Right ventricle myocardium inferior (tissue), 1 donor: ENCODE results near the gene CYB5D1. TPM values are rescaled to one million over a fixed set of nuclear protein-coding genes. Genes with fewer than 3 reads are reported as not detected.
"Not testable (repeated sequence)": the region's sequence is repeated elsewhere in the genome, so short reads cannot be mapped to it uniquely, and the experiment has no call there.

Experiments
- ATAC-seq: fragments of 200-7000 bp; cut with Tn5 transposase; one replicate; pipeline ENCODE4 v1.9.1; 2020; ENCODE audit warnings: mild to moderate bottlenecking, moderate library complexity
- DNase-seq: peaks from one replicate; pipeline ENCODE4 v3.0.0; 2021; ENCODE audit errors: missing footprints
- intact Hi-C: fragments of 100-400 bp; cut with DNase I; formaldehyde crosslinking; loops from one replicate; pipeline ENCODE4 v1.11.0; 2022
- long read RNA-seq: library from polyadenylated mRNA; unstranded; transcript quantifications from one replicate; pipeline ENCODE4 v2.0.0, GENCODE V29; 2021
- total RNA-seq: library from RNA; stranded (reverse); fragmentation: NEBNext Ultra II Directional; extraction: Animal tissue kit (Norgen Biotek cat#: 25700); gene quantifications from one replicate; pipeline ENCODE4 v1.2.1, GENCODE V29; 2021
- donor health status: DM: no; HTN: yes; CAD: no; lungs with severe emphysema.

CYB5D1 gene
- total RNA-seq, result 21.7 TPM
- long read RNA-seq, transcript CYB5D1-201 (4 exons, 3,509 nt), result major isoform, 5 of 6 reads
- long read RNA-seq, partial matches to known transcripts, result 0 of 6 reads
- long read RNA-seq, other reads (novel, unspliced or antisense), result 0 of 6 reads

DNA sequence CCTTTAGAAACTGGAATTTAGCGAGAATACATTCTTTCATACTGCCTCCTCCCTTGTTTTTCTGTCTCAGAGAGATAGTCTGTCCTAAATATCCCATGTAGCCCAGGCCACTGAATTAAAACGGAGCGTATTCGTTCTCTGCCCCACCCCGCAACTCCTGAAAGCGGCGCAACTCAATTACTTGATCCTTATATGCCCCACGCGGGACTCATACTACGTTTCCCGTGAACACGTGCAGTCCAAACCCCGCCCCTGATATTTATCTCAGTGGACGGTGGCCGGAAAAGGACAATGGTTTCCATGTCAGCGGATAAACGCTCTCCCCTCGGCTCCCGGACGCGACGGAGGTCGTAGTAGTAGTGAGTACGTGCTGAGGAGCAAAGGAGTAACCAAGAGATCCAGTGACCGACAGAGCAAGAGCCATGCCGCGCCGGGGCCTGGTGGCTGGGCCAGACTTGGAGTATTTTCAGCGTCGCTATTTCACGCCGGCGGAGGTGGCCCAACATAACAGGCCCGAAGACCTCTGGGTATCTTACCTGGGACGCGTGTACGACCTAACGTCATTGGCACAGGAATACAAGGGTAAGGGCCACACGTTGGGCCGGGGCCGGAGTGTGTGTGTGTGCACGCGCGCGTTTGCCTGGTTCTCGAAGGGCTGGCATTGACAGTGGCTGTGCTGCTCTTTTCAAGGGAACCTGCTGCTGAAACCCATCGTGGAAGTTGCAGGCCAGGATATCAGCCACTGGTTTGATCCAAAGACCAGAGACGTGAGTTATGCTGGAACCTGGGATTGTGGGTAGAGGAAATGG is at the start of gene CYB5D1:
Gene CYB5D1 (plus strand): TSS at position 291 of the 809 bp plus-strand sequence. CDS start 132 bp downstream, at position 423.
- peak; percentile 68 for ATAC-seq
- peak; percentile 93 for DNase-seq
- intact Hi-C loops, result loop anchor here (1.0 to 10.0 kb wide), 7 partner anchors 15 to 616 kb away; partner anchors contain the start of genes CD68, CHD3, CNTROB and GABARAP

DNA sequence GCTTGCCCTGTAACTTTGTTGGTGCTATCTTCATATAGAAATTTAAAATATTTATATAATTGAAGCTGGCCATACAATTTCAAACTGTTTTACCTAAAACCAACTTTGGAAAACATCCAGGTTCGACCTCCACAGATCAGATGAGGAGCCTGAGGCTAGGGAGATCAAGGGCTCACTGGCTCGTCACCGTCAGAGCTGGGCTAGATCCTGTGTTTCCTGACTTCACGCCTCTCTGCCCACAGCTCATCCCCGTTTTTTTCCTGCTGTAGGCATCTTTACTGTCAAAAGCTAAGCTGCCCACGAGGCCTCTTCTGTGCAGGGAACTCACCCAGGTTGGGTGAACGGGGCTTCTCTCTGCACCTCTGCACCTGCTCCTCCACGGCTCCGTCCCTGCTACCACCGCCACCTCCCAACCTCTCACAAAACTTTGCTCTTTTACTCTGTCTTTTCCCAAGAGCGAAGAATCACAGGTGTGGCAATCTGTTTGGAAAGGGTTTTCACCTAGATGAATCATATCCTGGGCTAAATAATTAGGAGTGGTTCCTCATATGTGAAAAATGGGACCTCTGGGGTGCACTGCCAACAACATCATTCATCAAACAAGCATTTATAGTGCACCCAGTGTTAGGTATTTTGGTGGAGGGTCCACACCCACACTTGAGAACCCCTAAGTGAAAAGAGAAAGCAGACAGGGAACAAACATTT is 48.6 kb upstream of the CYB5D1 start:
- intact Hi-C loops, result no loop called here
- DNase-seq (no peak), ATAC-seq (no peak)

- ATAC-seq, DNase-seq, intact Hi-C loops: not testable (repeated sequence)
Measured at GRCh38 chr17:7809791-7810343, 47.9 kb upstream of the CYB5D1 start.

GRCh38 chr17:7811251-7811650 is 46.6 kb upstream of the CYB5D1 start:
- intact Hi-C loops, result no loop called here
- ATAC-seq, result no peak

DNA sequence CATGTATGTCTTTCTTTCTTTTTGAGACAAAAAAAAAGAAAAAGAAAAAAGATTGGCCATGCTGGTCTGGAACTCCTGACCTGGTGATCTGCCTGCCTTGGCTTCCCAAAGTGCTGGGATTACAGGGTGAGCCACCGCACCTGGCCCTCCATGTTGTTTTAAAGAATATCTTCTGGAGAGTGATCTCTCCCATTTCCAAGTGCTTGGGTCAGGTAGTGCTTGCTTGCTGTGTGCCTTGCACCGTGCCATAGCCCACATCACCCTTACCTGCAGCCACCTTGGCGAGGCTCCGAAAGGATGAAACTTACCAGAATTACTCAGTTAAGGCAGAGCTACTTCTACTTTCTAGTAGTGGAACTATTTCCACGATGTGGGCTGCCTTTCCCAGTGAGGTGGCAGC is 42.8 kb upstream of the CYB5D1 start:
- intact Hi-C loops, result no loop called here
- ATAC-seq (no peak), DNase-seq (no peak)

More at GRCh38 chr17:7811251-7811650, 46.6 kb upstream of the CYB5D1 start:
- DNase-seq, result no peak

DNA sequence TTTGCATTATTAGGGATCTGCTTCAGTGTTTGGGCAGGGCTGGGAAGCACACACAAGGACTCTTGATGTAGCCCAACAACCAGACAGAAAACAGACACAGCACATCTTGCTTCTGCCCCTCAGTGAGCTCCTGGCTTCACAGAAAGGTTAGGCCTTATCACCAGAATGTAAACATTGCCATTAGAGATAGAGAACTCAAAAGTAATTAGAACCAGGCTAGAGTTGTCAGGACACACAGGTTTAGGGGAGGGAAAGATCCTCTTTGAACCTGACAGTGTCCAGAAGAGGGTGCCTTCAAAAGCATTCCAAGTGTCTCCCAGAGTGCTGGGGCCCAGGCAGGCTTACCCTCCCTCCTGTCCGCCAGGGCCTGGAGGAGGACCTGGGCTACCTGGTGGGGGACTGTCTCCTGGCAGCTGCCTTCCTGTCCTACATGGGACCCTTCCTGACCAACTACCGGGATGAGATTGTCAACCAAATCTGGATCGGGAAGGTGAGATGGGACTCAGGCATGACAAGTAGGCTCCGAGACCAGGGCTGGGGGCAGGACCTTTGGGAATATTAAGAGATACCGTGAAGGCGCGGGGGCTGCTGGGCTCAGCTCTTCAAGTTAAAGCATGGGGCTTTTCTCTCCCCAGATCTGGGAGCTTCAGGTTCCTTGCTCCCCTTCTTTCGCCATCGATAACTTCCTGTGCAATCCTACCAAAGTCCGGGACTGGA is 40.7 kb upstream of the CYB5D1 start:
- intact Hi-C loops, result no loop called here
- no peak for ATAC-seq
- DNase-seq, result no peak

DNA sequence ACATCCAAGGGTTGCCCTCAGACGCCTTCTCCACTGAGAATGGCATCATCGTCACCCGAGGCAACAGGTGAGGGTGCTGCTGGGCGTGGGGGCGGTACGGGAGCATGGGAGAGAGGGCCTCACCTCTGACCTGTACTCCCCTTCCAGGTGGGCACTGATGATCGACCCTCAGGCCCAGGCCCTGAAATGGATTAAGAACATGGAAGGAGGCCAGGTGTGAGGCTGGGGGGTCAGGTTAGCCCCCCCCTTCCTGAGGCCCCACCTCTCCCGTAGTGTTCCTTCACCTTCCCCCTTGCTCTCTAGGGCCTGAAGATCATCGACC is 40.2 kb upstream of the CYB5D1 start:
- DNase-seq (no peak), ATAC-seq (no peak)
- intact Hi-C loops, result no loop called here

GRCh38 chr17:7818026-7818425 is 39.8 kb upstream of the CYB5D1 start:
- intact Hi-C loops, result no loop called here
- DNase-seq, result no peak
- no peak for ATAC-seq

DNA sequence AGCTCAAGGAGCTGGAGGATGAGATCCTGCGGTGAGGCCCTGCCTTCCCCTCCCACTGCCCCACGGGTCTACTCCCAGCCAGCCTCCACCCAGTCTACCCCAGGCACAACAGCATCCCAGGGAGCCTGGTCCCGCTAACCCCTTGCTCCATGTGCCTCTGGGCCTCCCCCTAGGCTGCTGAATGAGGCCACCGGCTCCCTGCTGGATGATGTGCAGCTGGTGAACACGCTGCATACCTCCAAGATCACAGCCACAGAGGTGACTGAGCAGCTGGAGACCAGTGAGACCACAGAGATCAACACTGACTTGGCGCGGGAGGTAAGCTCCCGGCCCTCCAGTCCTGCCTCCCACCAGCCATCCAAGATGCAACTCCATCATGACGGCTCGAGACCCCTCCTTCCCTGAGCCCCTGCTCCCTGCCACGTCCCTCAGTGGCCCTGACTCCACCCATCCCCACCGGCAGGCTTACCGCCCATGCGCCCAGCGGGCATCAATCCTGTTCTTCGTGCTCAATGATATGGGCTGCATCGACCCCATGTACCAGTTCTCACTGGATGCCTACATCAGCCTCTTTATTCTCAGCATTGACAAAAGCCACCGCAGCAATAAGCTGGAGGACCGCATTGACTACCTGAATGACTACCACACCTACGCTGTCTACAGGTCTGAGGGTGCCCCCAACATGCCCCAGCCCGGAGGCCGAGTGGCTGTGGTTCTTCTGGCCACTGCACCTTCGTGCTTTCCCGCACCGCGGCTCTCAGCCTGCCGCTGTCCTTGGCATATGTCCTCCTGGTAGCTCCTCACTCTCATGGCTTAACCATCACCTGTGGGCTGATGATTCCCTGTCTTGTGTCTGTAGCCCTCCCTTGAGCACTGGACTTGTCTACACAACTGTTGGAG is 38.8 kb upstream of the CYB5D1 start:
- ATAC-seq, result no peak
- intact Hi-C loops, result no loop called here
- no peak for DNase-seq

DNA sequence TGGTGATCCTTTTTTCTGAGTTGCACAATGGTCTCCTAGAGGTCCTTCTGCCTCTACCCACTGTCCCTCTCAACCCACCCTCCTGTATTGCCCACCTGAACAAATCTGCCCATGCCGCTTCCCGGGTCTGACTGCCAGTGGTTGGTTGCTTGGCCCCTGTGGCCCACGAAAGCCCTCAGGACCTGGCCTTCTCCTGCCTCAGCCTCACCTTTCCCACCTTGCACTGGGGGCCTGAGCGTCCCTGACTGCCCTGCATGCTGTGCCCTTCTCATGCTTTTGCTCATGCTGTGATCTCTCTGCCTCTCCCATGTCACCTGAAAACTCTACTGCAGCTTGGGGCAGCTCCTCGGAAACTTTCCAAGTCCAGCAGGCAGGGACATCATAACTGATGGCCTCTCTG is 37.6 kb upstream of the CYB5D1 start:
- no peak for DNase-seq
- ATAC-seq, result no peak
- intact Hi-C loops, result loop anchor here (5.0 to 10.0 kb wide), 2 partner anchors 75 to 167 kb away; no protein-coding TSS in a partner anchor

DNA sequence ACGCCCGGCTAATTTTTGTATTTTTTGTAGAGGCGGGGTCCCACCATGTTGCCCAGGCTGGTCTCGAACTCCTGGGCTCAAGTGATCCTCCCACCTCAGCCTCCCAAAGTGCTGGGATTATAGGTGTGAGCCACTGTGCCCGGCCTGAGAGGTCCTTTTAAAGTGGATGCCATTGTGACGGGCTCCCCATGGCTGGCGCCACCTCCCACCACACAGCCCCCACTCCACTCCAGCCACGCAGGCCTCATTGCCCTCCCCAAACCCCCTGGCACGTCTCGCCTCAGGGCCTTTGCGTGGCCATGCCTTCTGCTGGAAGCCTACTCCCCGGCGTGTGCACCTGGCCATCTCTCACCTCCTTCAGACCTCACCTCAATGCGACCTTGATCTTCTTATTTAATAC is 35.7 kb upstream of the CYB5D1 start:
- DNase-seq, result no peak
- intact Hi-C loops, result loop anchor here (1.0 to 10.0 kb wide), 3 partner anchors 29 to 165 kb away; no protein-coding TSS in a partner anchor
- ATAC-seq, result no peak

DNA sequence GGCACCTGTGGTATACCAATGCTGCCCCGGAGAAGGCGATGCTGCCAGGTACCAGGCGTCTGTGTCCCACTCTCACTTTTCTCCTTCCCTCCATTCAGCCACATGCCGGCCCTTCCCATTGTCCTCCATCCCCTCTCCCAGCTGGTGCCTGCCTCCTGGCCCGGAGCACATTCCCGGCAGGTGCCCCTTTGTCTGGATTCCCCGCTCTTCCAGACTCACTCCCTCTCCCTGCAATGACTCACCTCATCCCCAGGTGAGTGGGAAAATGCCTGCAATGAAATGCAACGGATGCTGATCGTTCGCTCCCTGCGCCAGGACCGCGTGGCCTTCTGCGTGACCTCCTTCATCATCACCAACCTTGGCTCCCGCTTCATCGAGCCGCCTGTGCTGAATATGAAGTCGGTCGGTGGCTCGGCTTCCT is 34.2 kb upstream of the CYB5D1 start:
- intact Hi-C loops, result loop anchor here (5.0 to 10.0 kb wide), 2 partner anchors 71 to 164 kb away; no protein-coding TSS in a partner anchor
- DNase-seq, result no peak
- no peak for ATAC-seq

DNA sequence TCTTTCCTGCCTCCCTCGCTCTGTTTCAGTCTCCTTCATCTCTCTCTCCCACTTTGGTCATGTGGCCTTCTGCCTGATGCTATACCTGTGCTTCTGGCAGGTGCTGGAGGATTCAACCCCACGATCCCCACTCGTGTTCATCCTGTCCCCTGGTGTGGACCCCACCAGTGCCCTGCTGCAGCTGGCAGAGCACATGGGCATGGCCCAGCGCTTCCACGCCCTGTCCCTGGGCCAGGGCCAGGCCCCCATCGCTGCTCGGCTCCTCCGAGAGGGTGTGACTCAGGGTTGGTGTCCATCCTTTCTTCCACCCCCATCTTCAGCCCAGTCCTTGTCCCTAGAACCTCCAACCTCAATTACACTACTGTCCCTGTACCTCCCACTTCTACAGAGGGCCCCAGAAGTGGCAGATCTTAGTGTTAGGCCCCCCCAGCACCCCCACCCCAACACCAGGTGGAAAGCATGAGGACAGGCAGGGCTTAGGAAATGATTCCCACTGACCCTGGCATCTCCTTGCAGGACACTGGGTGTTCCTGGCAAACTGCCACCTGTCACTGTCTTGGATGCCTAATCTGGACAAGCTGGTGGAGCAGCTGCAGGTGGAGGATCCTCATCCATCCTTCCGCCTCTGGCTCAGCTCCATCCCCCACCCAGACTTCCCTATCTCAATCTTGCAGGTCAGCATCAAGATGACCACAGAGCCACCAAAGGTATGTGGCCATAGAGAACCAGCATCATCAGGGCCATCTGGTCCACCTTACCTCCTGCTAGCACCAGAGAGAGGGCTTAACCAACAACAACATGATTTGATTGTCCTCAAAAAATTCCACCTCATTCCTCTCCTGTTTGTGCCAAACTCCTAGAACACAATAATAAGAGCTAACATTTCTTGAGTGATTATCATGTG is 33.5 kb upstream of the CYB5D1 start:
- DNase-seq (no peak), ATAC-seq (no peak)
- intact Hi-C loops, result loop anchor here (5.0 to 10.0 kb wide), 2 partner anchors 71 to 163 kb away; no protein-coding TSS in a partner anchor

- intact Hi-C loops, result loop anchor here (10.0 kb wide), 1 partner anchor 69 kb away; no protein-coding TSS in a partner anchor
- ATAC-seq, result no peak
Measured at GRCh38 chr17:7825206-7825990, 32.4 kb upstream of the CYB5D1 start.

GRCh38 chr17:7830616-7831015 is 27.2 kb upstream of the CYB5D1 start:
- ATAC-seq, result no peak
- intact Hi-C loops, result no loop called here
- DNase-seq, result no peak

More at GRCh38 chr17:7825206-7825990, 32.4 kb upstream of the CYB5D1 start:
- DNase-seq, result no peak

DNA sequence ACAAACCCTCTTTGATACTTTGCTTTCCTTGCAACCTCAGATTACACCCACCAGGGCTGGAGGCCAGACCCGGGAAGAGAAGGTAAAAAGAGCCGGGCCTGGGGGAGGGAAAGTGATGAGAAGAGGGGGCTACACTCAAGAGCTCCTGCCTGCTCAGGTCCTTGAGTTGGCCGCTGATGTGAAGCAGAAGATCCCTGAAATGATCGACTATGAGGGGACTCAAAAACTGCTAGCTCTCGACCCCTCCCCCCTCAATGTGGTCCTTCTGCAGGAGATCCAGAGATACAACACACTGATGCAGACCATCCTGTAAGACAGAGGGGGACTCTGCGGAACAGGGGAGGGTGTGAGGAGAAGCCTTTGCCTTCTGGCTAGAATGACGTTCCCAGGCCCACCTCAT is 26.6 kb upstream of the CYB5D1 start:
- DNase-seq, result no peak
- intact Hi-C loops, result no loop called here
- ATAC-seq, result no peak
